Heart right ventricle (tissue), 16 donors: ENCODE results near the gene SLC35B2. TPM values are rescaled to one million over a fixed set of nuclear protein-coding genes. Genes with fewer than 3 reads are reported as not detected.

Experiments used
- ATAC-seq, 8 donors: fragments of 200-7000 bp; cut with Tn5 transposase; one replicate each; pipeline ENCODE4 v1.9.1; 2020; ENCODE audit warnings: mild to moderate bottlenecking in 8 of 8, moderate library complexity in 8 of 8, moderate number of reproducible peaks in 1 of 8
- DNase-seq, 2 donors: peaks; one replicate each; pipeline ENCODE4 v3.0.0-alpha.2; 2020
- H3K27ac ChIP-seq, 10 donors: fragments of 200-600 bp; sonication (generic) in 2 of 10; one replicate each; pipeline versions ENCODE4 v1.5.0 to v1.8.0; 2020 to 2022; ENCODE audit warnings: mild to moderate bottlenecking in 3 of 10
- H3K27me3 ChIP-seq, 7 donors: fragments of 200-600 bp; one replicate each; pipeline ENCODE4 v1.8.0; 2021 to 2022; ENCODE audit warnings: mild to moderate bottlenecking in 2 of 7
- H3K36me3 ChIP-seq, 9 donors: fragments of 200-600 bp; sonication (generic) in 1 of 9; one replicate each; pipeline versions ENCODE4 v1.5.0 to v1.8.0; 2020 to 2022; ENCODE audit warnings: mild to moderate bottlenecking in 2 of 9
- H3K4me1 ChIP-seq, 9 donors: fragments of 200-600 bp; sonication (generic) in 1 of 9; one replicate each; pipeline versions ENCODE4 v1.5.0 to v1.8.0; 2020 to 2022; ENCODE audit warnings: mild to moderate bottlenecking in 4 of 9
- H3K4me3 ChIP-seq, 10 donors: fragments of 200-600 bp; sonication (generic) in 2 of 10; one replicate each; pipeline versions ENCODE4 v1.5.0 to v1.8.0; 2020 to 2022; ENCODE audit warnings: mild to moderate bottlenecking in 7 of 10, moderate library complexity in 2 of 10
- H3K9me3 ChIP-seq, 11 donors: fragments of 200-600 bp in 10 of 11; sonication (generic) in 2 of 11; one replicate each; pipeline versions ENCODE4 v1.5.0 to v1.8.0; 2013 to 2022; ENCODE audit warnings: mild to moderate bottlenecking in 2 of 11, control low read depth in 1 of 11, moderate library complexity in 1 of 11
- CTCF ChIP-seq, 9 donors: fragments of 200-600 bp; sonication (generic) in 2 of 9; IDR thresholded peaks; one replicate each; pipeline versions ENCODE4 v1.5.0 to v1.8.0; 2021 to 2022; ENCODE audit warnings: antibody characterized with exemption in 9 of 9, mild to moderate bottlenecking in 5 of 9, moderate library complexity in 1 of 9
- WGBS, 2 donors: extraction: QIAGEN DNeasy Blood & Tissue Kit; methylation state at CpG; one replicate each; pipeline ENCODE4 v1.1.7; 2013; ENCODE audit warnings: inconsistent platforms in 1 of 2; 5-methylcytosine and 5-hydroxymethylcytosine counted together
- intact Hi-C, 10 donors: fragments of 100-400 bp; cut with DNase I; formaldehyde crosslinking; loops; one replicate each; pipeline versions ENCODE4 v1.11.1 to v1.14.2; 2022
- polyA plus RNA-seq, 2 donors: library from polyadenylated mRNA; stranded (reverse); fragments of 200-250 nt; gene quantifications; one replicate each; pipeline ENCODE4 v1.2.3, GENCODE V29; 2013
- total RNA-seq, 10 donors: library from RNA; stranded (reverse); fragmentation: NEBNext Ultra II Directional in 3 of 10; extraction: Animal tissue kit (Norgen Biotek cat#: 25700) in 3 of 10; gene quantifications; one replicate each; pipeline versions ENCODE4 v1.2.1 to v1.2.4, GENCODE V29; 2021 to 2023
- donor health status: Arrhythmogenic right ventricular cardiomyopathy.
- donor health status: ischemic (EF 13 %, LVEDD 7.1; RV severe dilation, severe dysfunction).
- donor health status: healthy with polysubstance abuse.
- donor health status: DM: no; HTN: yes; CAD: no.
- donor health status: DM: no; HTN: no; CAD: no.
- donor health status: ischemic (EF 25% LVEDD 6.9; RV normal size, moderate dysfunction).
- donor health status: ischemic (EF 25% LVEDD 5.7; RV mildly dilated, moderate dysfunction).
- donor health status: healthy.
- donor health status: DM: yes; HTN: yes; CAD: no.
- donor health status: Ischemic cardiomyopathy.
- donor health status: ischemic (EF 35%, LVEDD 5.7; RV mildly dilated, moderate dysfunction).
- donor health status: nonischemic (EF 11% LVEDD 7.7; RV severe dilation, severe dysfunction).
- donor health status: DM: yes; HTN: yes; CAD: no.
- donor health status: PGD.
- donor health status: ischemic (EF 29% LVEDD 5.4; RV normal size, mild dysfunction).
- donor health status: nonischemic (EF 23%, LVEDD 6.1; RV moderate dilation, normal function).

The SLC35B2 gene
- total and polyA plus RNA-seq, 12 donors = 9.1 to 29.8 (median 23.7) TPM

DNA sequence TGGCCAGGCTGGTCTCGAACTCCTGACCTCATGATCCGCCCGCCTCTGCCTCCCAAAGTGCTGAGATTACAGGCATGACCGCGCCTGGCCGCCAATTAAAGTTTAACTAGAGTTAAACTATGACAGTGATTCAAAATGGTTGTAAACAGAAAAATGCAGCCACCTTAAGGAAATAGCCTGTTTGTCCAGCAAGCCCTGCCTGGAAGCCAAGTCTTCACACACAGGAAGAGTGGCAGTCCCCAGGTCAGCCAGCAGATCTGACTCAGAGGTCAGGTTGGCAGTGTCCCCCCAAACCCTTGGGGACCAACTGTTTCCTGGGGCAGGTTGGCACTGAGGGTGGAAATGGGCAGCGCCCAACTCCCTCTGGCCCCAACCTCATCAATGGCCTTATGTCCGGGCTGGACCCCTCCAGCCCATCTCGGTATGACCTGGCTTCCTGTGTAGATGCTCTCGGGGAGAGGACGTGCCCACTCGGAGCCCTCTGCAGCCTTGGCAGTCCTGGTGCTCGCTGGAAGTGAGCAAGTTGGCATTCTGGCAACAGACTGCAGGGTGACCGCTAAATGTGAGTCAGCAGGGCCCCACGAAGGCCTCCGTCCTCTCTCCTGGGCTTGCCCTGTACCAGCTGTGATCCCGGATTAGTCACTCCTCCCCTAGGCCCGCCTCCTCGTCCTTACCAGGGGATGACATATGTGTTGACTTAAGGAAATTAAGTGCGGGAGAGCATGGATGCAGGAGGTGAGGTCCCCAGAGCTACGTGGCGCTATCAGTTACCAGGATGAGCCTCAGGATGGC lies 20.1 kb downstream of the SLC35B2 start:
- peaks cover 0 to 26% (median 12%) of the 10 kb centered on the region in 9 donors for H3K36me3 ChIP-seq
- intact Hi-C loops = loop anchor here in 9 of 10 donors (1.0 to 10.0 kb wide), 7 partner anchors 64 to 142 kb away; no protein-coding TSS in a partner anchor
- peak overlapping the region; percentile 49 to 71 (median 62) for H3K4me3 ChIP-seq
- no peaks in the 10 kb centered on the region for H3K9me3 ChIP-seq
- DNase-seq (peak; percentile 82 to 91), ATAC-seq (peak; percentile 83 to 92 (median 87))
- WGBS, 2 donors = 32 to 33% methylated on average over 22 of the region's 22 CpGs
- H3K27ac ChIP-seq = peak overlapping the region; percentile 91 to 98 (median 94)
- H3K4me1 ChIP-seq = peaks cover 23 to 64% (median 55%) of the 10 kb centered on the region in 9 donors
- no peaks in the 10 kb centered on the region for H3K27me3 ChIP-seq
- TF ChIP-seq CTCF (IDR thresholded peaks at IDR 0.05) = no peak

DNA sequence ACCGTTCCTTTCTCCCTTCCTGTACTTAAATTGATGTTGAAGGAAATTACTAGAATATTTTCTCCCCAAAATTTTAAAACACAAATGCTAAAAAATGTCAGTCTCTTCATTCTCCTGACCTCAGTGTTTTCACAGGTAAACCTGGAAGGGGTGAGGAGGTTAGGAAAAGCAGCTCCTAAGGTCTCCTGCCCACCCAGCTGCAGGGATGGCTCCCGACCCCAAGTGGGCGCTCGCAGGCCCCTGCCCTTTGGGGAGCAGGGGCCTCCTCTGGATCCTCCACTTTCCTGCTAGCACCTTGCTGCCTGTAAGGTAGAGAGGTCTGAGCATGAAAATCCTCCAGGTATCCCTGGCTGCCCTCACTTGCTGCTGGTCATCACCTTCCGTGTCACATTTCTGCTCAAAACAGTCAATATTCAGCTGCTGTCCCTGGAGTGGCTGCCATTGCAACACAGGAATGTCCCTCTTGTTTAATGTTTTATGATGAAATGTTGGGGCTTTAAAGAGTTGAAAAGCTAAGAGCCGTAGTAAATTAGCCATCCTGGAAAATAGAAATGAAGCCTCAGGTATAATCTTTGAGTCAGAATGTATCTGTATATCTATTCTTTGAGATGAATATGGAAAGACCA lies 21.3 kb downstream of the SLC35B2 start:
- no peak for TF ChIP-seq CTCF (IDR thresholded peaks at IDR 0.05)
- DNase-seq (no peak), ATAC-seq (no peak)
- H3K4me3 ChIP-seq = no peak overlapping the region
- peaks cover 0 to 39% (median 24%) of the 10 kb centered on the region in 9 donors for H3K36me3 ChIP-seq
- H3K4me1 ChIP-seq = peaks cover 23 to 76% (median 55%) of the 10 kb centered on the region in 9 donors
- intact Hi-C loops = loop anchor here (2.0 to 10.0 kb wide), 7 partner anchors 15 to 141 kb away; no protein-coding TSS in a partner anchor
- H3K27ac ChIP-seq = peak overlapping the region in 8 of 10 donors; percentile 0 to 98 (median 94)
- H3K27me3 ChIP-seq = no peaks in the 10 kb centered on the region
- WGBS, 2 donors = 88% methylated on average over 6 of the region's 6 CpGs
- no peaks in the 10 kb centered on the region for H3K9me3 ChIP-seq

DNA sequence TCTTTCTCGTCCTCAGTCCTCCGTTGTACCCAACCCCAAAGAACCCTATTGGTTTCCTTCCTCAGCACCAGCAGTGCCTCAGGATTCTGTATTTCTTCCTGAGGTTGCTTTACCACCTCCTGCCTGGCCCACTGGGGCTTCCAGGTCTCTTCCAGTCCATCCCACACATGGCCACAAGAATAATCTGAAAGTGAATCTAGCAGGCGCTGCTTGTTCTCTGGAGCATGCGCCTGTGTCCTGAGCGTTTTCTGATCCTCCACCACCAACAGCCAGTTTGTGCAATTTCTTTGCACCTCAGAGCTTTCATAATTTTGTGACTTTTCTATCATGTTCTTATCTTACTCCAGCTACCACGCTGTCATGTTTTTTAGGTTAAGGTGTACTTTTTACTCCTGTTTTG lies 22.1 kb downstream of the SLC35B2 start:
- H3K36me3 ChIP-seq = peaks cover 0 to 46% (median 24%) of the 10 kb centered on the region in 9 donors
- no peak for ATAC-seq
- DNase-seq = no peak
- H3K27ac ChIP-seq = peak overlapping the region in 9 of 10 donors; percentile 75 to 98 (median 90)
- TF ChIP-seq CTCF (IDR thresholded peaks at IDR 0.05) = no peak
- no peak overlapping the region for H3K4me3 ChIP-seq
- H3K9me3 ChIP-seq = no peaks in the 10 kb centered on the region
- intact Hi-C loops = loop anchor here (2.0 to 10.0 kb wide), 7 partner anchors 14 to 140 kb away; no protein-coding TSS in a partner anchor
- 63% methylated on average over 6 of the region's 6 CpGs for WGBS, 2 donors
- H3K27me3 ChIP-seq = no peaks in the 10 kb centered on the region
- peaks cover 23 to 83% (median 57%) of the 10 kb centered on the region in 9 donors for H3K4me1 ChIP-seq
